DND-41 (cell line): ENCODE measurements around the gene OBSCN.

Source experiments
- ATAC-seq: fragments of 200-7000 bp; cut with Tn5 transposase; 3 replicates; pipeline ENCODE4 v1.9.1; 2021; ENCODE audit warnings: low read depth; ENCODE audit not compliant: insufficient read depth
- DNase-seq: peaks from one replicate; pipeline ENCODE4 v3.0.0-alpha.2; 2020
- H2AFZ ChIP-seq: 2 replicates; pipeline ENCODE4 v1.6.0; 2012; ENCODE audit warnings: low read depth, low read length
- H3K27ac ChIP-seq: 2 replicates; pipeline ENCODE4 v1.5.1; 2012; ENCODE audit warnings: low read length, inconsistent platforms
- H3K27me3 ChIP-seq: fragments of 200-600 bp; sonication (generic); 2 replicates; pipeline ENCODE4 v1.6.0; 2012; ENCODE audit warnings: low read length, mild to moderate bottlenecking, inconsistent platforms; ENCODE audit not compliant: insufficient read depth, poor library complexity
- H3K36me3 ChIP-seq: 2 replicates; pipeline ENCODE4 v1.5.1; 2012; ENCODE audit warnings: low read length, inconsistent platforms; ENCODE audit not compliant: insufficient read depth
- H3K4me1 ChIP-seq: 2 replicates; pipeline ENCODE4 v1.5.1; 2012; ENCODE audit warnings: mild to moderate bottlenecking, low read length; ENCODE audit not compliant: insufficient read depth
- H3K4me2 ChIP-seq: 2 replicates; pipeline ENCODE4 v1.6.0; 2012; ENCODE audit warnings: mild to moderate bottlenecking, moderate library complexity, low read length, inconsistent platforms; ENCODE audit not compliant: insufficient read depth
- H3K4me3 ChIP-seq, 2 experiments: fragments of 200-600 bp in 1 of 2; shearing (Covaris generic) in 1 of 2; 2 replicates each; pipeline ENCODE4 v1.5.1; 2012 to 2016; ENCODE audit warnings: inconsistent platforms in 2 of 2, low read length in 2 of 2, mild to moderate bottlenecking in 2 of 2, low read depth in 1 of 2, moderate library complexity in 1 of 2
- H3K79me2 ChIP-seq: 2 replicates; pipeline ENCODE4 v1.6.0; 2012; ENCODE audit warnings: low read length, inconsistent platforms; ENCODE audit not compliant: insufficient read depth
- H3K9ac ChIP-seq: 2 replicates; pipeline ENCODE4 v1.6.0; 2012; ENCODE audit warnings: low read depth, mild to moderate bottlenecking, inconsistent platforms, low read length, moderate library complexity
- H3K9me3 ChIP-seq: 2 replicates; pipeline ENCODE4 v1.5.1; 2012; ENCODE audit warnings: low read length, moderate library complexity, mild to moderate bottlenecking, inconsistent platforms; ENCODE audit not compliant: insufficient read depth, severe bottlenecking
- H4K20me1 ChIP-seq: 2 replicates; pipeline ENCODE4 v1.6.0; 2012; ENCODE audit warnings: low read length; ENCODE audit not compliant: insufficient read depth
- EZH2 ChIP-seq: IDR thresholded peaks from 3 replicates; pipeline ENCODE4 v1.6.1; 2012; ENCODE audit warnings: borderline replicate concordance, low read depth, mild to moderate bottlenecking, moderate library complexity, low read length, inconsistent platforms; ENCODE audit not compliant: severe bottlenecking
- TF ChIP-seq, protein P1 (sequence below): IDR thresholded peaks from 2 replicates; pipeline ENCODE4 v1.5.1; 2012; ENCODE audit warnings: borderline replicate concordance, low read length, moderate library complexity, mild to moderate bottlenecking; ENCODE audit not compliant: poor library complexity, severe bottlenecking; ENCODE audit errors: extremely low read depth

OBSCN gene

DNA sequence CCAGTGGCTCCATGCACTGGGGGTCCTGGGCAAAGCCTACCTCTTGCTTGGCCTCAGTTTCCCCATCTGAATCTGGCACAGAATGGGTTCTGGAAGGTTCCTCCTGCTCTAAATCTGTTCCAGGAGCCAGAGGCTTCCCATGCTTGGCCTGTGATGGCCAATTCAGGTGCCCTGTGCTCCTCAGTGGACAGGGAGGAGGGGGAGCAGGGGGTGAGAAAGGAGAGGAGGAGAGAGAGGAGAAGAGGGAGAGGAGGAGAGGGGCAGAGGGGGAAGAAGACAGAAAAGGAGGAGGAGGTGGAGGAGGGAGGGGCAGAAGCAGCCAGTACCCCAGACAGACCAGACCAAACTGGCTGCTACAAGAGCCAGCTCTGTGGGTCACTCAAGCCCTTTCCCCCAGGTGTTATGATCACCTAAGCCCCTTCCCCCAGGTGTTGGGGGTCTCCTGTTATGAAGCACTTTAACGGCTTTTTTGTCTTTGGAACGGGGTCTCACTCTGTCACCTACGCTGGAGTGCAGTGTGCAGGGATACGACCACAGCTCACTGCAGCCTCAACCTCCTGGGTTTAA, 155.1 kb downstream of the OBSCN start:
- no peaks in the 10 kb centered on the region for H3K79me2 ChIP-seq
- H3K36me3 ChIP-seq, result no peaks in the 10 kb centered on the region
- no peak overlapping the region for H3K4me2 ChIP-seq
- no peak overlapping the region for H3K9ac ChIP-seq
- no peaks in the 10 kb centered on the region for H4K20me1 ChIP-seq
- DNase-seq, result no peak
- H3K4me3 ChIP-seq, result no peak overlapping the region
- no peak overlapping the region for H2AFZ ChIP-seq
- H3K27ac ChIP-seq, result no peak overlapping the region
- no peaks in the 10 kb centered on the region for H3K27me3 ChIP-seq
- no peaks in the 10 kb centered on the region for H3K4me1 ChIP-seq
- H3K9me3 ChIP-seq, result no peaks in the 10 kb centered on the region
- TF ChIP-seq, protein P1, sequence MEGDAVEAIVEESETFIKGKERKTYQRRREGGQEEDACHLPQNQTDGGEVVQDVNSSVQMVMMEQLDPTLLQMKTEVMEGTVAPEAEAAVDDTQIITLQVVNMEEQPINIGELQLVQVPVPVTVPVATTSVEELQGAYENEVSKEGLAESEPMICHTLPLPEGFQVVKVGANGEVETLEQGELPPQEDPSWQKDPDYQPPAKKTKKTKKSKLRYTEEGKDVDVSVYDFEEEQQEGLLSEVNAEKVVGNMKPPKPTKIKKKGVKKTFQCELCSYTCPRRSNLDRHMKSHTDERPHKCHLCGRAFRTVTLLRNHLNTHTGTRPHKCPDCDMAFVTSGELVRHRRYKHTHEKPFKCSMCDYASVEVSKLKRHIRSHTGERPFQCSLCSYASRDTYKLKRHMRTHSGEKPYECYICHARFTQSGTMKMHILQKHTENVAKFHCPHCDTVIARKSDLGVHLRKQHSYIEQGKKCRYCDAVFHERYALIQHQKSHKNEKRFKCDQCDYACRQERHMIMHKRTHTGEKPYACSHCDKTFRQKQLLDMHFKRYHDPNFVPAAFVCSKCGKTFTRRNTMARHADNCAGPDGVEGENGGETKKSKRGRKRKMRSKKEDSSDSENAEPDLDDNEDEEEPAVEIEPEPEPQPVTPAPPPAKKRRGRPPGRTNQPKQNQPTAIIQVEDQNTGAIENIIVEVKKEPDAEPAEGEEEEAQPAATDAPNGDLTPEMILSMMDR, result no peak
- TF ChIP-seq EZH2, result no peak
- ATAC-seq, result no peak

DNA sequence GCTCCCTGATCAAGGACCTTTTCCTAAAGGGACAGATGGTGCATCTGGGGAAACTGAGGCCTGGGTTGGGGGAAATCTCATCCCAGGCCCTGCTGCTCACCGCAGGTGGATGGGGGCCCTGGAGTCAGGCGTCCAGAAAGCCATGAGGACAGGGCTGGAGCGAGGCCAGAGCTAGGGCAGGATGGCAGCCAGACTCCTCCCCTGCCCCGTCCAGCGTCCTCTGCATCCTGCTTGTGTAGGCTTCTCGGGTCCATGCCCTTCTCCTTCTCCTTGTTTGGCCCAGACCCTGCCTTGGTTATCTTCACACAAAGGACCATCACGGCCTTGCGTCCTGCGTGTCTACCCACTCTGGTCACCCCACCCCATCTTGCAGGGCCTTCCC, 155.8 kb downstream of the OBSCN start:
- Histone ChIP-seq H3K9ac (no peak overlapping the region), H2AFZ (no peak overlapping the region), H3K27ac (no peak overlapping the region), H3K4me2 (no peak overlapping the region), H3K36me3 (no peaks in the 10 kb centered on the region), H3K27me3 (no peaks in the 10 kb centered on the region), H3K4me1 (no peaks in the 10 kb centered on the region), H3K79me2 (no peaks in the 10 kb centered on the region), H3K9me3 (no peaks in the 10 kb centered on the region), H3K4me3 (no peak overlapping the region), H4K20me1 (no peaks in the 10 kb centered on the region)
- TF ChIP-seq, protein P1, result no peak
- TF ChIP-seq EZH2, result no peak
- ATAC-seq (no peak), DNase-seq (no peak)

DNA sequence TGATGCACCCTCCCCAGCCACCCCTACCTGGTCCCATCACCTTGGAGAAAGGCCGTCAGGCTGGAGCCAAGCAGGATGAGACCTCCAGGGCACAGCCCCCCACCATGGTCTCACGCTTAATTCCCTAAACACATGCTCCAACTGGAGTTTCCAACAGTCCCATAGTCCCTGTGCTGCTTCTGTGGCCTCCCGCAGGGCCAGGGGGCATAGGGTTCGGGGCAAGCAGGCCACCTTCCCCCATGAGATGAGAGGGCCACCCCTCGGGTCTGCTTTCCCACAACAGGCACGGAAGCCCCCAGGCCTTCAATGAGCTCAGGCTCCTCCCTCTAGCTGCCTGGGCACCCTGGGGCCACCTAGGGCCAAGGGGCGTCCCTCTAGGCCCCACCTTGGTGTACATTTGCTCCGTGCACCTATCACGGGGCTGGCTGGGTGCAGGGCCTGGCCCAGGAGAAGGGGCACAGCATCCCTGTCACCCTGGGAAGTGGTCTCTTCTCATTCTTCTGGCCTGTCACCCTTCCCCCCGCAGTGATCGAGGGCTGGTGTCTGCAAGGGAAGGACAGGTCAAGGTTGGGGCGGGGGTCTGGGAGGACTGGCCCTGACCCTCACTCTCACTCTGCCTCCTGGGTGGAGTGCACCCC, 156.3 kb downstream of the OBSCN start:
- no peak overlapping the region for H3K9ac ChIP-seq
- no peak overlapping the region for H3K27ac ChIP-seq
- ATAC-seq, result no peak
- H3K4me1 ChIP-seq, result no peaks in the 10 kb centered on the region
- H3K36me3 ChIP-seq, result no peaks in the 10 kb centered on the region
- no peak overlapping the region for H3K4me3 ChIP-seq
- no peaks in the 10 kb centered on the region for H3K27me3 ChIP-seq
- H3K79me2 ChIP-seq, result no peaks in the 10 kb centered on the region
- H4K20me1 ChIP-seq, result no peaks in the 10 kb centered on the region
- H3K9me3 ChIP-seq, result no peaks in the 10 kb centered on the region
- no peak overlapping the region for H2AFZ ChIP-seq
- H3K4me2 ChIP-seq, result no peak overlapping the region
- no peak for TF ChIP-seq EZH2
- TF ChIP-seq, protein P1, result no peak
- no peak for DNase-seq
